HG02571 (cell line): ENCODE measurements around the gene ROR2.
"Not testable (repeated sequence)": the region's sequence is repeated elsewhere in the genome, so short reads cannot be mapped to it uniquely, and the experiment has no call there.

Experiments
- ATAC-seq: cut with Tn5 transposase; IDR thresholded peaks from one replicate; pipeline ENCODE4 v1.9.1; 2021; ENCODE audit warnings: mild to moderate bottlenecking, moderate library complexity; ENCODE audit not compliant: unreplicated experiment

The ROR2 gene

GRCh38 chr9:91803970-91804752 lies 145.9 kb downstream of the ROR2 start:
- ATAC-seq = no peak

GRCh38 chr9:91803151-91803940 lies 146.7 kb downstream of the ROR2 start:
- ATAC-seq = no peak

- ATAC-seq = no peak
Observed at GRCh38 chr9:91802391-91802790, 147.6 kb downstream of the ROR2 start.

- ATAC-seq = no peak
Observed at GRCh38 chr9:91800473-91801030, 149.5 kb downstream of the ROR2 start.

GRCh38 chr9:91799113-91799744 lies 150.8 kb downstream of the ROR2 start:
- ATAC-seq = no peak

- ATAC-seq = not testable (repeated sequence)
Observed at GRCh38 chr9:91798273-91799112, 151.5 kb downstream of the ROR2 start.

- ATAC-seq = not testable (repeated sequence)
Observed at GRCh38 chr9:91797517-91797916, 152.5 kb downstream of the ROR2 start.

- ATAC-seq = not testable (repeated sequence)
Observed at GRCh38 chr9:91796516-91796915, 153.5 kb downstream of the ROR2 start.

GRCh38 chr9:91795598-91796241 lies 154.3 kb downstream of the ROR2 start:
- ATAC-seq = no peak

GRCh38 chr9:91793371-91793770 lies 156.7 kb downstream of the ROR2 start:
- not testable (repeated sequence) for ATAC-seq

GRCh38 chr9:91790917-91791316 lies 159.1 kb downstream of the ROR2 start:
- ATAC-seq = no peak

- ATAC-seq = no peak
Observed at GRCh38 chr9:91789941-91790340, 160.1 kb downstream of the ROR2 start.

- ATAC-seq = no peak
Observed at GRCh38 chr9:91787931-91788330, 162.1 kb downstream of the ROR2 start.

- ATAC-seq = no peak
Observed at GRCh38 chr9:91786132-91786896, 163.7 kb downstream of the ROR2 start.

- ATAC-seq = no peak
Observed at GRCh38 chr9:91785447-91785842, 164.6 kb downstream of the ROR2 start.

GRCh38 chr9:91784673-91785446 lies 165.2 kb downstream of the ROR2 start:
- ATAC-seq = no peak

GRCh38 chr9:91783876-91784672 lies 166.0 kb downstream of the ROR2 start:
- no peak for ATAC-seq

- ATAC-seq = no peak
Observed at GRCh38 chr9:91783411-91783810, 166.6 kb downstream of the ROR2 start.
